Adrenal gland (tissue), 12 donors: ENCODE results near the gene NKX2-3. TPM values are rescaled to one million over a fixed set of nuclear protein-coding genes. Genes with fewer than 3 reads are reported as not detected.

Source experiments
- DNase-seq, 7 donors: peaks; one replicate each; pipeline ENCODE4 v3.0.0-alpha.2; 2019 to 2020
- H3K27ac ChIP-seq, 5 donors: fragments of 200-600 bp; sonication (generic) in 4 of 5; 1 replicate in 3 of 5; 2 replicates in 2 of 5; pipeline versions ENCODE4 v1.5.1 to v1.8.0; 2016 to 2020; ENCODE audit warnings: mild to moderate bottlenecking in 1 of 5
- H3K27me3 ChIP-seq: fragments of 200-600 bp; 2 replicates; pipeline ENCODE4 v1.8.0; 2021
- H3K36me3 ChIP-seq, 2 donors: fragments of 200-600 bp; replicated peaks in 1 of 2; 1 replicate in 1 of 2; 2 replicates in 1 of 2; pipeline versions ENCODE4 v1.5.1 to v1.8.0; 2018 to 2022
- H3K4me1 ChIP-seq, 2 donors: fragments of 200-600 bp; replicated peaks in 1 of 2; 1 replicate in 1 of 2; 2 replicates in 1 of 2; pipeline versions ENCODE4 v1.5.1 to v1.8.0; 2018 to 2021
- H3K4me3 ChIP-seq, 4 donors: fragments of 200-600 bp; sonication (generic) in 3 of 4; one replicate each; pipeline ENCODE4 v1.5.1; 2016 to 2018
- H3K9me3 ChIP-seq, 3 donors: fragments of 200-600 bp; sonication (generic) in 1 of 3; replicated peaks in 1 of 3; 1 replicate in 2 of 3; 2 replicates in 1 of 3; pipeline versions ENCODE4 v1.5.1 to v1.8.0; 2016 to 2021
- CTCF ChIP-seq, 6 experiments: fragments of 450-650 bp in 4 of 6; fragments of 200-600 bp in 2 of 6; sonication (generic) in 1 of 6; IDR thresholded peaks; 1 replicate in 5 of 6; 2 replicates in 1 of 6; pipeline versions ENCODE4 v1.5.1 to v1.8.0; 2016 to 2021; ENCODE audit warnings: antibody characterized with exemption in 6 of 6, mild to moderate bottlenecking in 2 of 6, moderate library complexity in 1 of 6
- POLR2A ChIP-seq, 2 donors: fragments of 450-650 bp; IDR thresholded peaks; one replicate each; pipeline ENCODE4 v1.6.1; 2017; ENCODE audit warnings: antibody characterized with exemption in 2 of 2, mild to moderate bottlenecking in 2 of 2, moderate library complexity in 1 of 2
- WGBS, 4 donors: extraction: QIAGEN DNeasy Blood & Tissue Kit in 2 of 4; methylation state at CpG; one replicate each; pipeline versions ENCODE4 v1.1.5 to v1.1.7; 2013 to 2017; 5-methylcytosine and 5-hydroxymethylcytosine counted together
- intact Hi-C, 2 donors: fragments of 100-400 bp; cut with DNase I; formaldehyde crosslinking; loops; one replicate each; pipeline versions ENCODE4 v1.14.1 to v1.15.0; 2022 to 2023
- polyA plus RNA-seq, 3 donors: library from polyadenylated mRNA; stranded (reverse); fragments of 200-250 nt in 2 of 3; fragments of 350-450 nt in 1 of 3; fragmentation: Illumina TruSeq in 1 of 3; extraction: RNeasy Lipid Tissue Mini Kit (QIAGEN cat#74804) in 1 of 3; gene quantifications; one replicate each; pipeline ENCODE4 v1.2.3, GENCODE V29; 2013 to 2014
- total RNA-seq, 9 donors: library from RNA; depleted of rRNA in 4 of 9; stranded (reverse); fragments of >200 nt in 4 of 9; fragments of 120-200 nt in 1 of 9; fragmentation: NEBNext Ultra II Directional in 1 of 9; extraction: Animal tissue kit (Norgen Biotek cat#: 25700) in 1 of 9; gene quantifications; one replicate each; pipeline versions ENCODE4 v1.1.0 to v1.2.4, GENCODE V29; 2013 to 2023
- donor health status: healthy with polysubstance abuse.
- donor health status: Bipolar disorder and iron deficiency.
- donor health status: DM: yes; HTN: yes; CAD: no.
- donor health status: DM: no; HTN: no; CAD: no.
- donor health status: DM: no; HTN: no; CAD: no.
- donor health status: DM: yes; HTN: yes; CAD: no.

The NKX2-3 gene
- total and polyA plus RNA-seq, 12 donors = 0.03 TPM; not detected in 11

- intact Hi-C loops = no loop called here
- WGBS, 4 donors = 7 to 13% (median 9%) methylated on average over 41 to 64 of the region's 64 CpGs
- no peaks in the 10 kb centered on the region for H3K36me3 ChIP-seq
- no peak overlapping the region for H3K27ac ChIP-seq
- TF ChIP-seq CTCF (IDR thresholded peaks at IDR 0.05) (no peak), POLR2A (IDR thresholded peaks at IDR 0.05) (no peak)
- H3K4me1 ChIP-seq = peaks cover 5 to 16% of the 10 kb centered on the region in 2 donors
- peaks cover 98% of the 10 kb centered on the region for H3K27me3 ChIP-seq
- H3K9me3 ChIP-seq = no peaks in the 10 kb centered on the region
- peak in 1 of 7 donors; percentile 13 for DNase-seq
- H3K4me3 ChIP-seq = no peak overlapping the region
Observed at GRCh38 chr10:99537086-99537988, 4.6 kb downstream of the NKX2-3 start.

GRCh38 chr10:99537989-99538917 lies 5.5 kb downstream of the NKX2-3 start:
- WGBS, 4 donors = 40 to 53% (median 49%) methylated on average over 10 of the region's 10 CpGs
- peak in 1 of 7 donors; percentile 11 for DNase-seq
- no peak for TF ChIP-seq POLR2A (IDR thresholded peaks at IDR 0.05)
- no peak for TF ChIP-seq CTCF (IDR thresholded peaks at IDR 0.05)
- H3K36me3 ChIP-seq = no peaks in the 10 kb centered on the region
- H3K4me1 ChIP-seq = peaks cover 5 to 16% of the 10 kb centered on the region in 2 donors
- H3K9me3 ChIP-seq = no peaks in the 10 kb centered on the region
- H3K27me3 ChIP-seq = peaks cover 97% of the 10 kb centered on the region
- no peak overlapping the region for H3K27ac ChIP-seq
- intact Hi-C loops = no loop called here
- no peak overlapping the region for H3K4me3 ChIP-seq

- peaks cover 5 to 16% of the 10 kb centered on the region in 2 donors for H3K4me1 ChIP-seq
- intact Hi-C loops = no loop called here
- no peaks in the 10 kb centered on the region for H3K36me3 ChIP-seq
- H3K4me3 ChIP-seq = no peak overlapping the region
- H3K27ac ChIP-seq = no peak overlapping the region
- no peak for DNase-seq
- peaks cover 88% of the 10 kb centered on the region for H3K27me3 ChIP-seq
- TF ChIP-seq POLR2A (IDR thresholded peaks at IDR 0.05) = no peak
- no peak for TF ChIP-seq CTCF (IDR thresholded peaks at IDR 0.05)
- no peaks in the 10 kb centered on the region for H3K9me3 ChIP-seq
- 60 to 68% (median 68%) methylated on average over 6 of the region's 6 CpGs for WGBS, 4 donors
Observed at GRCh38 chr10:99539120-99539519, 6.4 kb downstream of the NKX2-3 start.

- H3K36me3 ChIP-seq = no peaks in the 10 kb centered on the region
- peaks cover 5 to 14% of the 10 kb centered on the region in 2 donors for H3K4me1 ChIP-seq
- WGBS, 4 donors = 0 to 25% (median 12%) methylated on average over 1 of the region's 1 CpG
- TF ChIP-seq POLR2A (IDR thresholded peaks at IDR 0.05) (no peak), CTCF (IDR thresholded peaks at IDR 0.05) (no peak)
- intact Hi-C loops = no loop called here
- H3K27me3 ChIP-seq = peaks cover 81% of the 10 kb centered on the region
- no peak overlapping the region for H3K27ac ChIP-seq
- DNase-seq = no peak
- no peaks in the 10 kb centered on the region for H3K9me3 ChIP-seq
- no peak overlapping the region for H3K4me3 ChIP-seq
Observed at GRCh38 chr10:99539820-99540219, 7.1 kb downstream of the NKX2-3 start.
